GM23338 (cell line): ENCODE results near the gene OR1I1. TPM values are rescaled to one million over a fixed set of nuclear protein-coding genes. Genes with fewer than 3 reads are reported as not detected.

Experiments used
- REST ChIP-seq: IDR thresholded peaks from one replicate; pipeline ENCODE4 v1.6.1; 2018; ENCODE audit warnings: antibody characterized with exemption; ENCODE audit not compliant: unreplicated experiment
- ZNF462 ChIP-seq: fragments of 250-450 bp; sonication (Bioruptor Pico); IDR thresholded peaks from 2 replicates; pipeline ENCODE4 v1.5.0; 2020; ENCODE audit warnings: mild to moderate bottlenecking, moderate library complexity
- polyA plus RNA-seq: library from polyadenylated mRNA; unstranded; fragments of >200 nt; fragmentation: Nextera tagmentation; extraction: Ambion mirVana; gene quantifications from 2 replicates; pipeline ENCODE4 v1.2.1, GENCODE V29; 2016
- total RNA-seq: library from RNA; depleted of rRNA; stranded (reverse); fragments of >200 nt; shearing (Covaris generic); gene quantifications from 2 replicates; pipeline ENCODE4 v1.2.3, GENCODE V29; 2014; rRNA removed

Gene OR1I1
- total and polyA plus RNA-seq, 2 experiments from 2014 or later, result not detected

- no peak for TF ChIP-seq ZNF462 (CRISPR knock-in tag)
- no peak for TF ChIP-seq REST
Observed at GRCh38 chr19:15142313-15142712, 60.3 kb downstream of the OR1I1 start (continued).

Other genes with a start within 250 kb of the OR1I1 start
- gene OR7A5, start 247.0 kb upstream of the OR1I1 start, total RNA-seq, result not detected in 2 replicates
- gene OR7A5, start 247.0 kb upstream of the OR1I1 start, polyA plus RNA-seq, result not detected in 2 replicates
- not detected in 2 replicates for gene OR7C1, start 247.0 kb upstream of the OR1I1 start, total RNA-seq
- gene OR7C1, start 247.0 kb upstream of the OR1I1 start, polyA plus RNA-seq, result 0.03 TPM in 2 replicates
- not detected in 2 replicates for gene OR7A10, start 233.3 kb upstream of the OR1I1 start, total RNA-seq
- not detected in 2 replicates for gene OR7A10, start 233.3 kb upstream of the OR1I1 start, polyA plus RNA-seq
- not detected in 2 replicates for gene OR7A17, start 196.1 kb upstream of the OR1I1 start, total RNA-seq
- gene OR7A17, start 196.1 kb upstream of the OR1I1 start, polyA plus RNA-seq, result not detected in 2 replicates
- not detected in 2 replicates for gene OR7C2, start 140.7 kb upstream of the OR1I1 start, total RNA-seq
- gene OR7C2, start 140.7 kb upstream of the OR1I1 start, polyA plus RNA-seq, result not detected in 2 replicates
- gene SLC1A6, start 102.3 kb upstream of the OR1I1 start, total RNA-seq, result 18.5 and 37.3 TPM in 2 replicates
- 10.1 and 12.6 TPM in 2 replicates for gene SLC1A6, start 102.3 kb upstream of the OR1I1 start, polyA plus RNA-seq
- gene CASP14, start 32.7 kb upstream of the OR1I1 start, total RNA-seq, result not detected in 2 replicates
- gene CASP14, start 32.7 kb upstream of the OR1I1 start, polyA plus RNA-seq, result not detected in 2 replicates
- 14.3 and 21.4 TPM in 2 replicates for gene SYDE1, start 25.2 kb downstream of the OR1I1 start, total RNA-seq
- gene SYDE1, start 25.2 kb downstream of the OR1I1 start, polyA plus RNA-seq, result 3.4 and 4.1 TPM in 2 replicates
- 151 and 172 TPM in 2 replicates for gene NOTCH3, start 118.8 kb downstream of the OR1I1 start, total RNA-seq
- 24.3 and 25.0 TPM in 2 replicates for gene NOTCH3, start 118.8 kb downstream of the OR1I1 start, polyA plus RNA-seq
- 15.0 and 24.8 TPM in 2 replicates for gene EPHX3, start 150.2 kb downstream of the OR1I1 start, total RNA-seq
- 19.7 and 19.8 TPM in 2 replicates for gene EPHX3, start 150.2 kb downstream of the OR1I1 start, polyA plus RNA-seq